22Rv1 (cell line): ENCODE measurements around the gene HAPLN1.

Source experiments
- ZFX ChIP-seq: fragments of 450-650 bp; IDR thresholded peaks from 2 replicates; pipeline ENCODE4 v1.6.1; 2017; ENCODE audit warnings: antibody characterized with exemption, borderline replicate concordance
- TF ChIP-seq, protein P1 (sequence below): fragments of 450-650 bp; IDR thresholded peaks from 2 replicates; pipeline ENCODE4 v1.5.1; 2017; ENCODE audit warnings: mild to moderate bottlenecking

DNA sequence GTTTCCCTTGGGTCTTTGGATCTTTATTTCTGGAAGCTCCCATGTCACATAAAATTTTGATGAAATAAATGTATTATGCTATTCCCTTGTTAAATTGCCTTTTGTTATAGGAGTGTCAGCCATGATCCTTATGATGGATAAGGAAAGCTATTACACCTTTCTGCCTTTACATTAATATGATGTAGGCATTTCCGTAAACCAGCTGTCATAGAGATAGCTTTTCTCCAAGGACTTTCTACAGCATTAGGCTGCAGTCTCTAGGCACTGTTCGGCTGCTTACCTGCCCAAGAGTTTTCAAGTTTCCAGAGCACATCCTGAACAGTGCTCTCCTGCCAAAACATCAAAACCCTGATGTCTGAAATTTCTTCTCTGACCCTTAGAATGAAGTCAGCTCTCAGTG, 87.4 kb downstream of the HAPLN1 start:
- TF ChIP-seq, protein P1, sequence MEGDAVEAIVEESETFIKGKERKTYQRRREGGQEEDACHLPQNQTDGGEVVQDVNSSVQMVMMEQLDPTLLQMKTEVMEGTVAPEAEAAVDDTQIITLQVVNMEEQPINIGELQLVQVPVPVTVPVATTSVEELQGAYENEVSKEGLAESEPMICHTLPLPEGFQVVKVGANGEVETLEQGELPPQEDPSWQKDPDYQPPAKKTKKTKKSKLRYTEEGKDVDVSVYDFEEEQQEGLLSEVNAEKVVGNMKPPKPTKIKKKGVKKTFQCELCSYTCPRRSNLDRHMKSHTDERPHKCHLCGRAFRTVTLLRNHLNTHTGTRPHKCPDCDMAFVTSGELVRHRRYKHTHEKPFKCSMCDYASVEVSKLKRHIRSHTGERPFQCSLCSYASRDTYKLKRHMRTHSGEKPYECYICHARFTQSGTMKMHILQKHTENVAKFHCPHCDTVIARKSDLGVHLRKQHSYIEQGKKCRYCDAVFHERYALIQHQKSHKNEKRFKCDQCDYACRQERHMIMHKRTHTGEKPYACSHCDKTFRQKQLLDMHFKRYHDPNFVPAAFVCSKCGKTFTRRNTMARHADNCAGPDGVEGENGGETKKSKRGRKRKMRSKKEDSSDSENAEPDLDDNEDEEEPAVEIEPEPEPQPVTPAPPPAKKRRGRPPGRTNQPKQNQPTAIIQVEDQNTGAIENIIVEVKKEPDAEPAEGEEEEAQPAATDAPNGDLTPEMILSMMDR, result no peak
- TF ChIP-seq ZFX, result no peak
